SK-N-SH (cell line): ENCODE data around the gene ZC3H7A. TPM values are rescaled to one million over a fixed set of nuclear protein-coding genes. Genes with fewer than 3 reads are reported as not detected.

ENCODE experiments used
- CTCF ChIA-PET: fragments of 300-600, 350-600 bp; formaldehyde crosslinking; extraction: SDS; loops from one replicate; lab custom pipeline; 2021; lab: Yijun Ruan, JAX
- POLR2A ChIA-PET: fragments of 350-600 bp; sonication (Branson Sonifier 250); formaldehyde crosslinking; extraction: SDS; loops from one replicate; lab custom pipeline; 2020; ENCODE audit warnings: antibody characterized with exemption, inconsistent platforms; lab: Yijun Ruan, JAX
- DNase-seq: peaks from one replicate; pipeline ENCODE4 v3.0.0; 2012
- H2AFZ ChIP-seq: fragments of 200-600 bp; sonication (generic); 2 replicates; pipeline ENCODE4 v1.8.1; 2016; ENCODE audit warnings: antibody characterized with exemption, mild to moderate bottlenecking, low read depth
- H3F3A ChIP-seq: fragments of 200-600 bp; sonication (generic); replicated peaks from 2 replicates; pipeline ENCODE3; 2016; ENCODE audit warnings: antibody characterized with exemption, mild to moderate bottlenecking; ENCODE audit not compliant: insufficient read depth
- H3K27ac ChIP-seq, 2 experiments: fragments of 200-500 bp in 1 of 2; fragments of 200-600 bp in 1 of 2; sonication (Bioruptor generic) in 1 of 2; sonication (generic), shearing (Covaris generic) in 1 of 2; 2 replicates each; pipeline versions ENCODE4 v1.5.1 to v1.6.1; 2014 to 2016; ENCODE audit warnings: low read depth in 2 of 2, inconsistent platforms in 1 of 2, low read length in 1 of 2, mild to moderate bottlenecking in 1 of 2, mixed read lengths in 1 of 2
- H3K27me3 ChIP-seq: fragments of 200-600 bp; sonication (generic), shearing (Covaris generic); 2 replicates; pipeline ENCODE4 v1.6.1; 2016; ENCODE audit warnings: mixed run types; ENCODE audit not compliant: insufficient read depth
- H3K36me3 ChIP-seq, 2 experiments: fragments of 200-500 bp in 1 of 2; fragments of 200-600 bp in 1 of 2; sonication (Bioruptor generic) in 1 of 2; sonication (generic) in 1 of 2; replicated peaks in 1 of 2; 2 replicates each; pipeline versions ENCODE3 to v1.5.1; 2014 to 2016; ENCODE audit warnings: low read length in 1 of 2, mild to moderate bottlenecking in 1 of 2; ENCODE audit not compliant: insufficient read depth in 2 of 2, control insufficient read depth in 1 of 2
- H3K4me1 ChIP-seq, 2 experiments: fragments of 200-500 bp in 1 of 2; fragments of 200-600 bp in 1 of 2; sonication (Bioruptor generic) in 1 of 2; sonication (generic), shearing (Covaris generic) in 1 of 2; 2 replicates each; pipeline versions ENCODE4 v1.5.1 to v1.6.1; 2014 to 2016; ENCODE audit warnings: low read depth in 1 of 2, low read length in 1 of 2, mixed run types in 1 of 2; ENCODE audit not compliant: insufficient read depth in 2 of 2, control insufficient read depth in 1 of 2
- H3K4me2 ChIP-seq: fragments of 200-600 bp; sonication (generic), shearing (Covaris generic); 2 replicates; pipeline ENCODE4 v1.6.1; 2017; ENCODE audit warnings: mixed run types
- H3K4me3 ChIP-seq, 2 experiments: fragments of 200-500 bp in 1 of 2; fragments of 200-600 bp in 1 of 2; sonication (Bioruptor generic) in 1 of 2; sonication (generic), shearing (Covaris generic) in 1 of 2; 2 replicates each; pipeline versions ENCODE4 v1.5.1 to v1.8.1; 2014 to 2016; ENCODE audit warnings: low read depth in 2 of 2, inconsistent platforms in 1 of 2, low read length in 1 of 2, mild to moderate bottlenecking in 1 of 2, mixed read lengths in 1 of 2, moderate library complexity in 1 of 2
- H3K79me2 ChIP-seq: fragments of 200-600 bp; sonication (generic); 2 replicates; pipeline ENCODE4 v1.8.1; 2017; ENCODE audit warnings: mild to moderate bottlenecking; ENCODE audit not compliant: insufficient read depth
- H3K9ac ChIP-seq: fragments of 200-600 bp; sonication (generic); 2 replicates; pipeline ENCODE4 v1.6.1; 2017; ENCODE audit warnings: mixed run types
- H3K9me2 ChIP-seq: fragments of 200-600 bp; sonication (generic); 2 replicates; pipeline ENCODE4 v1.6.1; 2017; ENCODE audit warnings: mixed run types
- H3K9me3 ChIP-seq: fragments of 200-600 bp; sonication (generic); 2 replicates; pipeline ENCODE4 v1.6.1; 2017; ENCODE audit warnings: mixed run types, mild to moderate bottlenecking, moderate library complexity
- H4K20me1 ChIP-seq: fragments of 200-600 bp; sonication (generic); 2 replicates; pipeline ENCODE4 v1.6.1; 2017; ENCODE audit warnings: mild to moderate bottlenecking, mixed run types; ENCODE audit not compliant: insufficient read depth
- CTCF ChIP-seq: fragments of 200-600 bp; sonication (generic); IDR thresholded peaks from 2 replicates; pipeline ENCODE4 v1.6.1; 2017; ENCODE audit warnings: antibody characterized with exemption, mild to moderate bottlenecking, moderate library complexity
- ELF1 ChIP-seq: IDR thresholded peaks from 2 replicates; pipeline ENCODE4 v1.4.0; 2012
- EP300 ChIP-seq, 2 experiments: IDR thresholded peaks; 2 replicates each; pipeline versions ENCODE4 v1.4.0 to v1.6.1; 2012; ENCODE audit warnings: borderline replicate concordance in 1 of 2, low read depth in 1 of 2, low read length in 1 of 2
- EZH2phosphoT487 ChIP-seq: fragments of 200-600 bp; sonication (generic); IDR thresholded peaks from 2 replicates; pipeline ENCODE4 v1.6.1; 2017; ENCODE audit warnings: low read depth, mixed run types, mild to moderate bottlenecking, antibody characterized with exemption, moderate library complexity, borderline replicate concordance
- FOSL2 ChIP-seq: IDR thresholded peaks from 2 replicates; pipeline ENCODE4 v1.4.0; 2012; ENCODE audit warnings: low read depth, mild to moderate bottlenecking, moderate library complexity, borderline replicate concordance
- FOXJ3 ChIP-seq: sonication (generic); formaldehyde crosslinking; IDR thresholded peaks from 2 replicates; pipeline ENCODE4 v1.5.1; 2020; ENCODE audit warnings: mild to moderate bottlenecking, missing genetic modification reagents
- GABPA ChIP-seq: IDR thresholded peaks from 2 replicates; pipeline ENCODE4 v1.4.0; 2012; ENCODE audit warnings: low read depth, mild to moderate bottlenecking
- JUND ChIP-seq: IDR thresholded peaks from 2 replicates; pipeline ENCODE4 v1.4.0; 2012
- NRF1 ChIP-seq: IDR thresholded peaks from 2 replicates; pipeline ENCODE4 v1.6.1; 2012; ENCODE audit warnings: low read depth, mild to moderate bottlenecking, low read length
- PBX3 ChIP-seq: IDR thresholded peaks from 2 replicates; pipeline ENCODE4; 2012
- POLR2AphosphoS5 ChIP-seq: IDR thresholded peaks from 2 replicates; pipeline ENCODE4 v1.6.1; 2012; ENCODE audit warnings: low read depth, low read length
- RCOR1 ChIP-seq: fragments of 150-350 bp; IDR thresholded peaks from 2 replicates; pipeline ENCODE4 v1.6.1; 2017; ENCODE audit warnings: antibody characterized with exemption, low read length
- REST ChIP-seq: IDR thresholded peaks from 2 replicates; pipeline ENCODE4 v1.6.1; 2012; ENCODE audit warnings: mild to moderate bottlenecking, low read depth, low read length, moderate library complexity
- RFX5 ChIP-seq: IDR thresholded peaks from 2 replicates; pipeline ENCODE4 v1.6.1; 2012; ENCODE audit warnings: mild to moderate bottlenecking, improper control_type of control experiment, low read length
- SMC3 ChIP-seq: IDR thresholded peaks from 2 replicates; pipeline ENCODE4 v1.6.1; 2012; ENCODE audit warnings: low read depth, low read length, improper control_type of control experiment
- TEAD4 ChIP-seq: IDR thresholded peaks from 2 replicates; pipeline ENCODE4 v1.4.0; 2012; ENCODE audit warnings: mild to moderate bottlenecking, borderline replicate concordance; ENCODE audit not compliant: insufficient read depth
- USF2 ChIP-seq: fragments of 150-350 bp; IDR thresholded peaks from 2 replicates; pipeline ENCODE4 v1.6.1; 2017; ENCODE audit warnings: antibody characterized with exemption, low read length, low read depth, borderline replicate concordance
- WGBS: methylation state at CpG from one replicate; pipeline ENCODE4 v1.1.6; 2017; ENCODE audit warnings: low lambda C conversion rate; 5-methylcytosine and 5-hydroxymethylcytosine counted together
- polyA plus RNA-seq, 3 experiments: library from polyadenylated mRNA; depleted of rRNA; stranded (reverse); fragments of >200 nt; gene quantifications; 2 replicates each; pipeline ENCODE4 v1.2.3, GENCODE V29; 2012

The ZC3H7A gene
- polyA plus RNA-seq, 1 of the 3 experiments (the other 2 are of a cell fraction) = 31.9 TPM

- TF ChIP-seq PBX3 = peak; percentile 13; the same call in 1 of the 2 replicates
- TF ChIP-seq EZH2phosphoT487 = no peak
- no peak; the same call in 1 of the 2 replicates for TF ChIP-seq JUND
- TF ChIP-seq REST = no peak
- TF ChIP-seq FOXJ3 (CRISPR knock-in tag) = no peak
- no peak for TF ChIP-seq RCOR1
- no peak for TF ChIP-seq RFX5
- peak; percentile 49; the same call in 1 of the 2 replicates for TF ChIP-seq POLR2AphosphoS5
- TF ChIP-seq NRF1 = no peak
- TF ChIP-seq ELF1 = no peak
- TF ChIP-seq EP300 (IDR thresholded peaks at IDR 0.05; ENCODE audit: borderline replicate concordance in 1 of 2, low read depth in 1 of 2, low read length in 1 of 2) = no peak
- no peak for TF ChIP-seq USF2
- TF ChIP-seq SMC3 = no peak
- TF ChIP-seq, all 33 proteins: peak for 6
Measured at GRCh38 chr16:11835891-11836649, 39.0 kb upstream of the ZC3H7A start (continued).

- WGBS = 93% methylated on average over 4 of the region's 4 CpGs
- Histone ChIP-seq H3F3A (peaks cover 38% of the 10 kb centered on the region), H3K36me3 (peaks cover 16 to 33% of the 10 kb centered on the region in 2 experiments), H3K79me2 (no peaks in the 10 kb centered on the region), H3K4me1 (peaks cover 2 to 5% of the 10 kb centered on the region in 2 experiments; a peak in 3 of 4 replicates), H3K9ac (no peak overlapping the region), H2AFZ (no peak overlapping the region)
- DNase-seq = no peak
- CTCF ChIA-PET = interaction anchor here (0.8 to 1.3 kb wide), 3 partner anchors 17 to 428 kb away, joined by 3 to 4 read pairs (median 3); no protein-coding TSS in a partner anchor
- TF ChIP-seq TEAD4 = no peak
- TF ChIP-seq FOSL2 = no peak
- TF ChIP-seq GABPA = no peak
- TF ChIP-seq CTCF = no peak
- TF ChIP-seq EP300 (IDR thresholded peaks at IDR 0.05; ENCODE audit: borderline replicate concordance in 1 of 2, low read depth in 1 of 2, low read length in 1 of 2) = no peak
- no peak for TF ChIP-seq JUND
- TF ChIP-seq, all 33 proteins: peak for 0
- Histone ChIP-seq H3K9me3 (no peaks in the 10 kb centered on the region), H3K4me2 (no peak overlapping the region), H3K27ac (peak overlapping the region in 1 of 2 experiments; percentile 33; a peak in 2 of 4 replicates), H4K20me1 (peaks cover 9% of the 10 kb centered on the region; the same call in 1 of the 2 replicates), H3K4me3 (no peak overlapping the region), H3K27me3 (no peaks in the 10 kb centered on the region), H3K9me2 (no peaks in the 10 kb centered on the region)
- POLR2A ChIA-PET = interaction anchor here (0.6 kb wide), 1 partner anchor 10 kb away, joined by 8 read pairs; no protein-coding TSS in a partner anchor
Measured at GRCh38 chr16:11835309-11835708, 38.3 kb upstream of the ZC3H7A start.
